GM18508 (cell line): Measurements from ENCODE around the gene CHRNA1.

Experiments
- ATAC-seq: cut with Tn5 transposase; IDR thresholded peaks from one replicate; pipeline ENCODE4 v1.9.1; 2021; ENCODE audit warnings: moderate number of reproducible peaks; ENCODE audit not compliant: insufficient read depth, unreplicated experiment

Gene CHRNA1

GRCh38 chr2:174784909-174785308, 20.6 kb upstream of the CHRNA1 start:
- no peak for ATAC-seq

GRCh38 chr2:174784316-174784715, 20.0 kb upstream of the CHRNA1 start:
- ATAC-seq: no peak

GRCh38 chr2:174781996-174782395, 17.7 kb upstream of the CHRNA1 start:
- ATAC-seq: no peak

- no peak for ATAC-seq
Observed at GRCh38 chr2:174781298-174781697, 17.0 kb upstream of the CHRNA1 start.

GRCh38 chr2:174780856-174781255, 16.6 kb upstream of the CHRNA1 start:
- ATAC-seq: no peak

- no peak for ATAC-seq
Observed at GRCh38 chr2:174780191-174780840, 16.0 kb upstream of the CHRNA1 start.

- no peak for ATAC-seq
Observed at GRCh38 chr2:174779361-174779928, 15.2 kb upstream of the CHRNA1 start.

GRCh38 chr2:174778085-174778981, 14.1 kb upstream of the CHRNA1 start:
- no peak for ATAC-seq

GRCh38 chr2:174777347-174778084, 13.2 kb upstream of the CHRNA1 start:
- ATAC-seq: no peak

GRCh38 chr2:174776675-174777074, 12.4 kb upstream of the CHRNA1 start:
- ATAC-seq: no peak

- ATAC-seq: no peak
Observed at GRCh38 chr2:174776223-174776622, 12.0 kb upstream of the CHRNA1 start.

- ATAC-seq: no peak
Observed at GRCh38 chr2:174775571-174775980, 11.3 kb upstream of the CHRNA1 start.

- ATAC-seq: no peak
Observed at GRCh38 chr2:174774886-174775285, 10.6 kb upstream of the CHRNA1 start.

- no peak for ATAC-seq
Observed at GRCh38 chr2:174773215-174773614, 8.9 kb upstream of the CHRNA1 start.

- no peak for ATAC-seq
Observed at GRCh38 chr2:174772472-174772801, 8.2 kb upstream of the CHRNA1 start.

GRCh38 chr2:174771631-174772471, 7.6 kb upstream of the CHRNA1 start:
- ATAC-seq: no peak

GRCh38 chr2:174771136-174771535, 6.9 kb upstream of the CHRNA1 start:
- no peak for ATAC-seq

GRCh38 chr2:174768557-174768956, 4.3 kb upstream of the CHRNA1 start:
- no peak for ATAC-seq

- ATAC-seq: no peak
Observed at GRCh38 chr2:174766271-174766670, 2.0 kb upstream of the CHRNA1 start.

- ATAC-seq: no peak
Observed at GRCh38 chr2:174765576-174765975, 1.3 kb upstream of the CHRNA1 start.
